Bronchus fibroblast of lung (primary cell): ENCODE data around the gene TOP3A. TPM values are rescaled to one million over a fixed set of nuclear protein-coding genes. Genes with fewer than 3 reads are reported as not detected.

Source experiments
- total RNA-seq: library from RNA; depleted of rRNA; stranded (reverse); fragments of >200 nt; gene quantifications from 2 replicates; pipeline ENCODE4 v1.2.3, GENCODE V29; 2015

The TOP3A gene, protein sequence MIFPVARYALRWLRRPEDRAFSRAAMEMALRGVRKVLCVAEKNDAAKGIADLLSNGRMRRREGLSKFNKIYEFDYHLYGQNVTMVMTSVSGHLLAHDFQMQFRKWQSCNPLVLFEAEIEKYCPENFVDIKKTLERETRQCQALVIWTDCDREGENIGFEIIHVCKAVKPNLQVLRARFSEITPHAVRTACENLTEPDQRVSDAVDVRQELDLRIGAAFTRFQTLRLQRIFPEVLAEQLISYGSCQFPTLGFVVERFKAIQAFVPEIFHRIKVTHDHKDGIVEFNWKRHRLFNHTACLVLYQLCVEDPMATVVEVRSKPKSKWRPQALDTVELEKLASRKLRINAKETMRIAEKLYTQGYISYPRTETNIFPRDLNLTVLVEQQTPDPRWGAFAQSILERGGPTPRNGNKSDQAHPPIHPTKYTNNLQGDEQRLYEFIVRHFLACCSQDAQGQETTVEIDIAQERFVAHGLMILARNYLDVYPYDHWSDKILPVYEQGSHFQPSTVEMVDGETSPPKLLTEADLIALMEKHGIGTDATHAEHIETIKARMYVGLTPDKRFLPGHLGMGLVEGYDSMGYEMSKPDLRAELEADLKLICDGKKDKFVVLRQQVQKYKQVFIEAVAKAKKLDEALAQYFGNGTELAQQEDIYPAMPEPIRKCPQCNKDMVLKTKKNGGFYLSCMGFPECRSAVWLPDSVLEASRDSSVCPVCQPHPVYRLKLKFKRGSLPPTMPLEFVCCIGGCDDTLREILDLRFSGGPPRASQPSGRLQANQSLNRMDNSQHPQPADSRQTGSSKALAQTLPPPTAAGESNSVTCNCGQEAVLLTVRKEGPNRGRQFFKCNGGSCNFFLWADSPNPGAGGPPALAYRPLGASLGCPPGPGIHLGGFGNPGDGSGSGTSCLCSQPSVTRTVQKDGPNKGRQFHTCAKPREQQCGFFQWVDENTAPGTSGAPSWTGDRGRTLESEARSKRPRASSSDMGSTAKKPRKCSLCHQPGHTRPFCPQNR
- 24.2 and 25.9 TPM in 2 replicates for total RNA-seq

DNA sequence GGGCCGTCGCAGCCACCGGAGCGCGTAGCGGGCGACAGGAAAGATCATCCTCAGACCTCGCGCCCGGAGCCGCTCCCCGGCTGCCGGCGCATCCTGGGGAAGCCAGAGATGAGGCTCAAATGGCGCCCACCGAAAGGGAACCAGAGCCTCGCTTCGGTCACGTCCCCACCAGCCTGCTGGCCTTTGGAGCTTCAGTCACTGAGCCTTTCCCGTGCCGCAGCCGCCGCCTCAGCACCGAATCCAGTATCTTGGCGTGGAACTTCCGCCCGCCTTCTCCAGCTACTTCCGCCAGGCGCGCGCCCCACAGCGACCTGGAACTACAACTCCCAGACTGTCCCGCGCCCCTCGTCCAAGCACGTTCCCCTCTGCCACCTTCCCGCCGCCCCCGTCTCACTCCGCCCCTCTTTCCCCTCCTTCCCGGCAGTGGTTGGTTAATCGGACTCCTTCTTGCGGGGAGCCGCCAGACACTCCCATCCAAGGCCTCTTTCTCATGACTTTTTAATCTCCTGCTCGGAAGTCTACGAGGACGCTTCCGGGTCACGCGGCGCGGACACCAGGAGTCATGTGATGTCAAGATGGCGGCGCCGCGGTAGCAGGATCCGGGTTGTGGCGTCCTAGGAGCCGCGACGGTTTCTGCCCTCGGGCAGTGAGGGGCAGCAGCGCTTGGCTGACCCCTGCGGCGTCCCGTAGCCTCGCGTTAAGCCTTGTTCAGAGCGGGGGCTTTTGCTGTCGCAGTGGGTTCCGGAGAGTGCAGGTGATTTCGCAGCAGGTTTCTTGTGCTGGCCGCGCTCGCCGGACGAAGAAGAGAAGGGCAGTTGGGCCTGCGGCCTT lies at the start of gene TOP3A, which contains the start of gene SMCR8:
TSS of gene TOP3A (minus strand) at position 264 of the 831 bp plus-strand sequence. CDS start at position 48, 216 bp downstream.
TSS of gene SMCR8 (plus strand) at position 563 of the 831 bp plus-strand sequence. CDS start 497 bp downstream, outside the sequence.

DNA sequence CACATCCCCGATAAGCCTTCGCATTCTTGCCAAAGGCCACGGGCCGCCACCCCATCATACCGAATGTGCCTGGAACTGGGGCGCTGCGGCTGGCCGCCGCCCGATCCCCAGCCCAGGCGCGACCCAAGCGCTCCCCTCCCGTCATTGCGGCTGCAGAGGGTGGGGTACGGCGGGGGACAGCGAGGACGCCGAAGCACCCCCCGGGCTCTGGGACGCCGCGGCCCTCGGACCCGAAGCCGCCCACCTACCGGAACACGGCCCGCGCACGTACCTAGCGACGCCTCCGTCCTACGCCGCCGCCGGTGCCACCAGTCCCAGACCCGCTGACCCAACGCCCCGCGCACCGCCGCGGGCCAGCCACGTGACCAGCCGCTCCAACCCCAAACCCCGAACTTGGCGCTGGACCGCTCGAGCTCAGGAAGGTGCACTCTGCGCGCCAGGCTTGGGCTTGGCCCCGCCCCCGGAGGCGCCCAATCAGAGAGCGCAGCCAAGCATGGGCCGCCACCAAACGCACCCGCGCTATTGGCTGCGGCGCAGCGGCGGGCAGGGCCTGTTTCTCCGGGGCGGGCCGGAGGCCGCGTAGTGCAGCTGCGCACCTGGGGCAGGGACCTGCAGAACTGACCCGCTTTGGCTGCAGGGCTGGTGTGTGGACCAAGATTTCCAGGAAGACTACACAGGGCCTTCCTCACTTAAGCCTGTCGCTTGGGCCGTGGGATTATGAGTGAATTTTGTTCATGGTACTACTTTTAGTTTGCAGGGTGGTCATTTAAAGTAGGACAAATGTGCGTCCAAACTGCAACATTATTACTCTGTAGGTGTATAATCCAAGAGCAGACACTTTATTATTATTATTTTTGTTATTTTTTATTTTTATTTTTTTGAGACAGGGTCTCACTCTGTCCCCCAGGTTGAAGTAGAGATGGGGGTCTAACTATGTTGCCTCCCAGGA lies 48.6 kb upstream of the TOP3A start, which contains the start of gene SHMT1:
TSS of gene SHMT1 (minus strand) at position 450 of the 949 bp plus-strand sequence. CDS start 7,569 bp downstream, outside the sequence.

DNA sequence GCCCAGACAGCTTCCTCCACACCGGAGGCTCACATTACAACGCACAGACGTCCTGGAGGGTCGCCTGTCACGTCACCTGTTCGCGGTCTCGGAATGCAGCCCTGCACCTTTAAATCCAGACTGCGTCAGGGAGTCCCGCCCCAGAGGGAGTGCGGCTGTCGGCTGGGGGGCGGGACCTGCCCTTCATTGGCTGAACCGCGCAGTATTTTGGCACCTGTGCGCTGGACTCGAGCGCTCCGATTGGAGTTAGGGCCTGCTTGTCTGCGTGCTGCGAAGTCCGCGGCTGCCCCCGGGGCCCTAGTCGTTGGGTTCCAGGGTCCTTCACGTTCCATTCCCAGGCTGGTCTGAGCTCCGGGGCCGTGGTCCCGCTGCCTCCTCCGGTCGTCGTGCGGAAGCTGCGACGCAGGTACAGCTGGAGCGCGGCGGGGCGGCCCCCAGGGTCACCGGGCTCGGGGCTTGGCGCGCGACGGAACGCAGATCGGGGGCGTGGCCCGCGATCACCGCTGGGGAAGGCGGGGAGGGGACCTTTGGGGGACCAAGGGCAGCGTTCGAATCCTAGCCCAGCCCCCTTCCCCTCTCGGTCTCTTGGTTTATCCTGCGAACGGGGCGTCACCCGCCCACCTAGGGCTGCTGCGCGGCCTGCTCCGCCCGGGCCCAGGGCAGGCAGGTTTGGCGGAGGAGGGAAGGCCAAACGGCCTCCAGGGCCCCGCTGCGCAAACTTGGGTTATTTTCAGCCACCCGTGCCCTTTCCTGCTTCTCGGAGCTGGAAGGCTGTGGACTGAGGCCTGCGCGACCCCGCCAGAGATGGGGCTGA lies 54.3 kb downstream of the TOP3A start, which contains the start of gene MIEF2:
TSS of gene MIEF2 (plus strand) at position 331 of the 814 bp plus-strand sequence. CDS start 2,059 bp downstream, outside the sequence.

DNA sequence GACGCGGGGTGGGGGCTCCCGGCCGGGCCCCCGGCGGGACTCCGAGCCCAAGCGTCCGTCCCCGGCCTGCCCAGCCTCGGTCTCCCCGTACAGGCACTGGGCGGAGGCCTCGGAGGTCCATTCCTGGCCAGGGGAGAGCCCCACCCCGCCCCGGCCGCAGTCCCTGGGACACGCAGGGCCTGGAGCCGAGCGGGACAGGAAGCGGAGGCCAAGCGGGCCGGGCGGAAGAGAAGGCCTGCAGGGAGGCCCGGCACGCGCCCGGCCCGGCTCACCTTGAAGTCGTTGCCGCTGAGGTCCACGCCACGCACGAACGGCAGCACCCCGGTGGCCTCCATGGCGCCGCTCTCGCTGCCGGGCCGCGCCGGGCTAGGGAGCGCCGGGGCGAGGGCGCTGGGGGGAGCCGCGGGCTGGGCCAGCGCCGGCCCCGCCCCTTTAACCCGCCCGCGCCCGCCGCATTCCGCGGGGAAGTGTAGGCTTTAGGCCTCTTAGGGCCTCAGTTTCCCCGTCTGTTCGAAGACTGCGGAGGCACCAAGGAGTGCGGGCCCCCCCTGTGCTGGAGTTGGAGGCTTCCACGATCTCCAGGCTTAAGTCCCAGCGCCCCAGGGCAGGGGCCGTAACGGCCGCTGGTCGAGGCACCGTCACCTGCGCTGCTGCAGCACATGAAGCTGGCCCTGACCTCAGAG lies 56.3 kb downstream of the TOP3A start, which contains the start of gene FLII:
TSS of gene FLII (minus strand) at position 383 of the 683 bp plus-strand sequence. CDS start at position 335, 48 bp downstream.

DNA sequence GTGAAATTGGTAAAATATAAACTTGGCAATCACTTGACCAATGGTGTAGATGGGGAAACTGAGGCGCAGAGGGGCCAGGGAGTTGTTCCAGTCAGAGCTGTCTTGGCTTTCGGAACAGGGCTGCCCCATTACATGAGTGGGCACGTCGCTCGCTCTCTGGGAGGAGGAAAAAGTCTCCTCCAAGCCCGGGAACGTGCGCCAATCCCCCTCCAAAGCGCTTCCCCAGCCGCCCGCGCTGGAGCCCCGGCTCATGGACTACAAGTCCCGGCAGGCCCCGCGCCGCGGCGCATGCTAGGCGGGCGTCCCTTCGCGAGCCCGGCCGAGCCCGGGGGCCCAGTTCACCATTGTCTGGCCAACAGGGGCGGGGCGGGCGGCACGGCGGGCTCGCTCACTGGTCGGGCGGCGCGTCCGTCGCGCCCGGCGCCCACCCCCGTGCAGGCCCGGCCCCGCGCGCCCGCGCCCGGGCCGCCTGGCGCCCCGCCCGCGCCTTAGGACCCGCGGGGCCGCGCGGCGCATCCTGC lies 89.6 kb downstream of the TOP3A start, which contains the start of gene LLGL1:
TSS of gene LLGL1 (plus strand) at position 515 of the 521 bp plus-strand sequence. CDS start 48 bp downstream, outside the sequence.

Other genes starting within 250 kb of the TOP3A start
- 43.0 and 43.7 TPM in 2 replicates for gene DRG2, start 227.0 kb downstream of the TOP3A start, total RNA-seq
- gene MYO15A, start 206.2 kb downstream of the TOP3A start, total RNA-seq = 0.59 and 2.4 TPM in 2 replicates
- 76.0 and 79.7 TPM in 2 replicates for gene ALKBH5, start 131.2 kb downstream of the TOP3A start, total RNA-seq
- 49.1 and 54.1 TPM in 2 replicates for gene LLGL1, start 89.4 kb downstream of the TOP3A start, total RNA-seq
- gene FLII, start 56.3 kb downstream of the TOP3A start, total RNA-seq = 248 and 284 TPM in 2 replicates
- gene MIEF2, start 54.3 kb downstream of the TOP3A start, total RNA-seq = 17.0 and 19.5 TPM in 2 replicates
- 6.5 and 7.2 TPM in 2 replicates for gene SMCR8, start 299 bp upstream of the TOP3A start, total RNA-seq
- gene SHMT1, start 48.6 kb upstream of the TOP3A start, total RNA-seq = 32.8 and 40.3 TPM in 2 replicates
- not detected in 2 replicates for gene EVPLL, start 62.8 kb upstream of the TOP3A start, total RNA-seq
- not detected in 2 replicates for gene LGALS9C, start 161.8 kb upstream of the TOP3A start, total RNA-seq